Measurements from ENCODE around the gene ATXN1. TPM values are rescaled to one million over a fixed set of nuclear protein-coding genes. Genes with fewer than 3 reads are reported as not detected.

Gene ATXN1
- total RNA-seq, 1 experiment from 2014 or later, result 6.3 TPM

DNA sequence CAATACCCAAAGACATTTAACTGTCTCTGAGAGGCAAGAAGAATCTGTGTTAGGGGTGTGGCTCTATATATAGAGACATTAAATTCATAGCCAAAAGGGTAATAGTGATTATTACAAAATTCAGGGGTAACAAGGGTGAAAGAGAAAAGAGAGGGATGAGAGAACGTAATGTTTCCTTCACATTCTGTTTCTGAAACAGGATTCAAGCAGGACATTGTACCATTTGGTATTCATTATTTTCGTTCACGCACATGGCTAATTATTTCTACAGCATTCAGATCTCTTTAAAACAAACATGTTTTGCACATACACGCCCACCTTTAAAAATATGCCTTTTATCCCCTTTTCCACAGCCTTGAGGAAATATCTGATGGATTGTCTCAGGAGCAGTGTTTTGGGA is 400.1 kb downstream of the ATXN1 start:
- DNase-seq, result no peak
- no peaks in the 10 kb centered on the region for H3K27me3 ChIP-seq
- no peak overlapping the region for H3K4me3 ChIP-seq
- H3K4me1 ChIP-seq, result no peaks in the 10 kb centered on the region
- H3K27ac ChIP-seq, result no peak overlapping the region
- no peaks in the 10 kb centered on the region for H3K9me3 ChIP-seq (replicated peaks)
- H3K36me3 ChIP-seq, result no peaks in the 10 kb centered on the region

DNA sequence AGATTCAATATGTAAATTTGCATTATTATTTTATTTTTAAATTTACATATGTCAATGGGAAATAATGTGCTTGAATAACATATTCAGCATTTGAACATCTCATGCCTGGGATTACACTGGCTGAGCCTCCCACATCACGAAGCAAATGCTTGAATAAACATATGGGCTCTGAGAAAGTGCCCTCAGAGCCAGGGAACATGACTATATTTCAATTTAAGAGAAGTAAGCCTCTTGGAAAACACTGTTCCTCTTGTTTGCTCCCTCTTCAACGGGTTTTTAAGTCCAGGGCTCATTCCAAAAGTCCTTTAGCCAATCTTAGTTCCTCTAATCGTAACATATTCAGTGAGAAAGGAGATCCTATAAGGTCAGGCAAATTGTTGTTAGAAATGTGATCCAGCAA is 400.9 kb downstream of the ATXN1 start:
- Histone ChIP-seq H3K9me3 (replicated peaks) (no peaks in the 10 kb centered on the region), H3K4me1 (0 out of 2 replicates have a peak, but pooled peaks cover 3% of the 10 kb centered on the region), H3K27ac (no peak overlapping the region), H3K4me3 (no peak overlapping the region), H3K36me3 (no peaks in the 10 kb centered on the region), H3K27me3 (no peaks in the 10 kb centered on the region)
- no peak for DNase-seq

DNA sequence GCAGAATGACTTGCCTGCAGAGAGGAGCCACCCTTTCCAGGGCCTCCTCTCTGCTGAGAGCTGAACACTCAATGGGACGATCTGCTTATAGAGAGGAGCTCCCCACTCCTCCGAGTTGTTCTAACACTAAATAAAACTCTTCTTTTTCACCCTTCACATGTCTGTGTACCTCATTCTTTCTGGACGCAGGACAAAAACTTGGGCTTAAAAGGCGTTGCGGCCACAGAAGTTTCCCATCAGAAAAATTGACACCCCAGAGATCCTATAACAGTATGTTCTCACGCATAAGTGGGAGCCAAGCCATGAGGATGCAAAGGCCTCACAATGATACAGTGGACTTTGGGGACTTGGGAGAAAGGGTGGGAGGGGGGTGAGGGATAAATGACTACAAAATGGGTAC is 401.7 kb downstream of the ATXN1 start:
- H3K36me3 ChIP-seq, result no peaks in the 10 kb centered on the region
- H3K27me3 ChIP-seq, result no peaks in the 10 kb centered on the region
- H3K27ac ChIP-seq, result no peak overlapping the region
- H3K4me3 ChIP-seq, result no peak overlapping the region
- peaks cover 4% of the 10 kb centered on the region for H3K4me1 ChIP-seq
- DNase-seq, result no peak
- H3K9me3 ChIP-seq (replicated peaks), result no peaks in the 10 kb centered on the region

DNA sequence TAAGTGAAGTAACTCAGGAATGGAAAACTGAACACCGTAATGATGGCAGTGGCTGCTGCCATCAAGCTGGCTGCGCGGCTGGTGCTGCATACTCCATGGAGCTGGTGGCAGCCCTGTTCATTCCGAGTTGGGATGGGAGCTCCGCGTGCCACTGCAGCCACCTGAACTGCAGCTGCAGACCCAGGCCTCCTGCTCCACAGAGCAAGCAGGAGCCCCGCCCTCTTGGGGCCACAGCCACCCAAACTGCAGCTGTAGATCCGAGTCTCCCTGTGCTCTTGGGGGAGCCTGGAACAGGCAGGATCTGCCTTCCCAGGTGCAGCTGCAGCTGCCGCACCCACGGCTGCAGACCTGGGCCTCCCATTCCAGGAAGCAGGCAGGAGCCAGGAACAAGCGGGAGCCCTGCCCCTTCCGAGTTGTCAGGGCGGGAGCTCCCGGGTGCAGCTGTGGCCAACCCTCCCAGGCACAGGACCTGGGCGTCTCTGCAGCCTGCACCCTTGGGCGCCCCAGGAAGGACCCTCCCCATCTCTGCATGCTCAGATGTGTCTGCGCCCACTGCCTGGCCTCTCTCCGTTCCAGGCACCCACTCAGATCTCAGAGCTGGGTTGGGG is 402.6 kb downstream of the ATXN1 start:
- no peak for DNase-seq
- Histone ChIP-seq H3K4me3 (no peak overlapping the region), H3K36me3 (no peaks in the 10 kb centered on the region), H3K9me3 (replicated peaks) (no peaks in the 10 kb centered on the region), H3K27me3 (no peaks in the 10 kb centered on the region), H3K27ac (no peak overlapping the region), H3K4me1 (peaks cover 8% of the 10 kb centered on the region)

DNA sequence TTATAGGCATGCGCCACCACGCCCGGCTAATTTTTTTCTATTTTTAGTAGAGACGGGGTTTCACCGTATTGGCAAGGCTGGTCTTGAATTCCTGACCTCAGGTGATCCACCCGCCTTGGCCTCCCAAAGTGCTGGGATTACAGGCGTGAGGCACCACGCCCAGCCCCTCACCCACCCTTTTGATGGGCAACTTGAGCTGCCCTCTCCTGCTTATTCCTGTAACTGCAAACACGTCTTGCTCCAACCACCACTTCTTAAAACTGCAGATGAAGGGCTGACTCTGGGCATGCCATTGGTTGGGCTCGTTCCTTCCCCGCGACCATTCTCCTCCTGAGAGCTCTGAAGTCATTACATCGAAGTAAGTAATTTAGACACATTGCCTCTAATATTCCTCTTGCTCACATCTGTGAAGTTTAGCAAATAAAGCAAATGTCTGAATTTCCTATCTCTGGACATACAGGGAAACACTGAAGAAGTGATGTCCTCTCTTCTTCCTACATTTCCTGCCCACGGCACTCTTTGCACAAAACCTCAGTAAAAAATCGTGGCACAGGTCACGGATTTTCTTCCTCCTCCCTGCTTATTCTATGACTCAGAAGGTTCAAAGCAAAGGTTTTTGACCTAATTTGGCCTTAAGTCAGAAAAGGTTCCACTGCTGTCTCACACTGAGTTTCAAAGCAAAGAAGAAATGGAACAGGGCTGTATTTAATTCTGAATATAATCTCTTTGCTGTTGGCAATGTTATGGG is 405.4 kb downstream of the ATXN1 start:
- H3K27me3 ChIP-seq, result no peaks in the 10 kb centered on the region
- DNase-seq, result peak; percentile 9 to 19
- peak overlapping the region; percentile 13; the same call in 1 of the 2 replicates for H3K27ac ChIP-seq
- no peaks in the 10 kb centered on the region for H3K36me3 ChIP-seq
- H3K9me3 ChIP-seq (replicated peaks), result no peaks in the 10 kb centered on the region
- H3K4me1 ChIP-seq, result peaks cover 8% of the 10 kb centered on the region
- peak overlapping the region; percentile 39 for H3K4me3 ChIP-seq

DNA sequence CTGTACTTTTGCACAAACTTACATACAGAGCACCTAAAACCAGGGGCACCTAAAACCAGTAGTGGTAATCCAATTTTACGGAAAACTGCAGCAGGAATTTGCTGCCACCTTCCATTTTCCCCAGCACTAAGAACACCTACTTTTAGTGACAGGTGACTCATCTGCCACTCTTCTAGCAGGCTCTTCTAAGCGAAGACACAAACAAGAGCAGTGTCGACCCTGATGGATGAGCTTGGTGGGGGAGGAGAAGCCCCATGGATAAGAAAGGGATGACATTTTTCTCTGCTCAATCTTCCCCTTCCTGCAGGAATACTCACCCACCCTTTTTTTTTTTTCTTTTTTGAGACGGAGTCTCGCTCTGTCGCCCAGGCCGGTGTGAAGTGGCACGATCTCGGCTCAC is 406.0 kb downstream of the ATXN1 start:
- H3K4me3 ChIP-seq, result peak overlapping the region; percentile 39
- peaks cover 8% of the 10 kb centered on the region for H3K4me1 ChIP-seq

DNA sequence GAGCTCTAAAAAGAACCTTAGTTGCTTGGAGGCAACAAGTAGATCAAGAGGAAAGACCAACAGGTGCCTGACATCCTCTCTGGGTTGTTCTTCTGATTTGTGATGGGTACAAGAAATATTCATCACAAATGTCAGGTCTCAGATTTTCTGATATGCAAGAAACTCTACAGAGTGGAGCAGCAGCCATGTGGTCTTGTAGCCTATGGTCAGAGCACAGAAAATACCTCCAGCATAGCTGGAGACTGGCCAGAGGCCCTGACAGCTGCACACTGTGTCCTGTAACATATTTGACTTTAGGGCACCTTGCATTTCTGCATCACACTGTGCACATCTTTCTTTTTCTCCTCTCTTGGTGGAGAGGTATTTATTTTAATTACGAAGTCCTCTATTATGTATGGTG is 406.6 kb downstream of the ATXN1 start:
- Histone ChIP-seq H3K9me3 (replicated peaks) (no peaks in the 10 kb centered on the region), H3K4me1 (peaks cover 8% of the 10 kb centered on the region), H3K27ac (no peak overlapping the region), H3K27me3 (no peaks in the 10 kb centered on the region), H3K4me3 (no peak overlapping the region), H3K36me3 (no peaks in the 10 kb centered on the region)
- DNase-seq, result peak; percentile 53 to 76

More for the DNA sequence above, 406.0 kb downstream of the ATXN1 start:
- Histone ChIP-seq H3K27ac (peak overlapping the region; percentile 13; the same call in 1 of the 2 replicates), H3K36me3 (no peaks in the 10 kb centered on the region), H3K27me3 (no peaks in the 10 kb centered on the region), H3K9me3 (replicated peaks) (no peaks in the 10 kb centered on the region)
- DNase-seq, result no peak

DNA sequence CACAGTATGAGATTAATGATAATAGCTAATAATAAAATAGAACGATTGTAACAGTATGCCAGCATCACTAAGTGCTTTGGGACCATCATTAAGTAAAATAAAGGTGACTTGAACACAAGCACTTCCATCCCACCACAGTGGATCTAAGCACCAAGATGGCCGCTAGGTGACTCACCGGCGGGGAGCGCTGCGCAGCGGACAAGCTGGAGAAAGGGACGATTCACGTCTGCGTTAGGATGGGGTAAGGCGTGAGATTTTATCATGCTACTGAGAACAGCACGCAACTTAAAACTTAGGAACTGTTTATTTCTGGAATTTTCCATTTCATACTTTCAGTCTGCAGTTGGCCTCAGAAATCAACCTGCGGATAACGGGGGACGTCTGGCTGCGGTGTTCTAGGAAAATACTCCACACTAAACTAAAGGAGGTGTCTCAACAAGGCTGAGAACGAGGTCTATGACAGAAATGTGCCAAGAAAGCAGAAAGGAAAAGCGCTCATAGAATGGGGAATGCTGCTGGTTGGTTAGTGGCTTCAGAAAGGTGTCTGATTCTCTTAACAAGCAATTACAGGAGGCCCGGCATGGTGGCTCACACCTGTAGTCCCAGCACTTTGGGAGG is 408.3 kb downstream of the ATXN1 start:
- no peaks in the 10 kb centered on the region for H3K36me3 ChIP-seq
- peaks cover 8% of the 10 kb centered on the region for H3K4me1 ChIP-seq
- H3K4me3 ChIP-seq, result no peak overlapping the region
- no peak for DNase-seq
- H3K9me3 ChIP-seq (replicated peaks), result no peaks in the 10 kb centered on the region
- H3K27ac ChIP-seq, result no peak overlapping the region
- no peaks in the 10 kb centered on the region for H3K27me3 ChIP-seq

DNA sequence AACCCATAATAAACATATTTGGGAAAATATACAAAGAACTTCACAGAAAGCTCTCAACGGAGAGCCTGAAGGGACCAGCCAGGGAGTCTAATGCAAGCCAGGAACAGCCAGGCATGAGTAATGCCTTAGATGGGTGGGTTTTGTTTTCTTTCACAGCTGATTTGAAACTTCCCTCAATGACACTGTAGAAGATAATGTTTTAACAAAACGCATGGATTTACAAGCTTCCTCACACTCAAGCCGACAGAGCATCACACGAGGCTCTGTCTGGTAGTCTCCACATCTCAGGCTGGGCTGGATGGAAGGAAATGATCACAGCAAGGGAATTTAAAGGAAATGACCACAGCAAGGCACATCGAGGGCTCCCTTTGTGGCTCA is 409.0 kb downstream of the ATXN1 start:
- H3K27me3 ChIP-seq, result no peaks in the 10 kb centered on the region
- no peak for DNase-seq
- H3K4me3 ChIP-seq, result no peak overlapping the region
- peaks cover 8% of the 10 kb centered on the region for H3K4me1 ChIP-seq
- no peaks in the 10 kb centered on the region for H3K9me3 ChIP-seq (replicated peaks)
- no peak overlapping the region for H3K27ac ChIP-seq
- H3K36me3 ChIP-seq, result no peaks in the 10 kb centered on the region

DNA sequence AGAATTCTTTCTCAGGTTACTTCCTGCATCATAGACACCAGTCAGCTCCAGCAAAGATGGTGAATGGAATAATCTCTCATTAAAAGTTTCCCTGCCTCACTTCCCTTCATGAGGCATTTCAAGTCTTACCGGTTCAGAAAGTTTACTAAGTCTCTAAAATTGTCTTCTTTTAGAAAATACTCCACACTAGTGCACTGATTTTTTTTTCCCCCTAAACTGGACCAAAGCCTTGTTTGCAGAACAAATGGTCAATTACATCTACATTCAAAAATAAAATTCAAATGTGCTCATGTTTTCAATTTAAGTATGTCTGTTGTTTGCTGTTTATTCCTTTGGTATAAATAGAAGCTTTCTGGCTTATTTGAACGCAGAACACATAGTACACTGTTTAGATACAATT is 411.7 kb downstream of the ATXN1 start:
- no peaks in the 10 kb centered on the region for H3K27me3 ChIP-seq
- peaks cover 18% of the 10 kb centered on the region for H3K4me1 ChIP-seq
- H3K4me3 ChIP-seq, result no peak overlapping the region
- no peaks in the 10 kb centered on the region for H3K36me3 ChIP-seq
- H3K27ac ChIP-seq, result no peak overlapping the region
- no peaks in the 10 kb centered on the region for H3K9me3 ChIP-seq (replicated peaks)
- DNase-seq, result no peak

DNA sequence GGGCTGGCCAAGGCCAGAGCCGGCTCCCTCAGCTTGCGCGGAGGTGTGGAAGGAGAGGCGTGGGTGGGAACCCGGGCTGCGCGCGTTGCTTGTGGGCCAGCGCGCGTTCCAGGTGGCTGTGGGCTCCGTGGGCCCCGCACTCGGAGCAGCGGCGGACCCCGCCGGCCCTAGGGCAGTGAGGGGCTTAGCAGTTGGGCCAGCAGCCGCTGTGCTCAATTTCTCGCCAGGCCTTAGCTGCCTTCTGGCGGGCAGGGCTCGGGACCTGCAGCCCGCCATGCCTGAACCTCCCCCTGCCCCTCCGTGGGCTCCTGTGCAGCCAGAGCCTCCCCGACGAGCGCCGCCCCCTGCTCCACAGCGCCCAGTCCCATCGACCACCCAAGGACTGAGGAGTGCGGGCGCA is 414.4 kb downstream of the ATXN1 start:
- Histone ChIP-seq H3K27me3 (no peaks in the 10 kb centered on the region), H3K4me1 (peaks cover 15% of the 10 kb centered on the region), H3K27ac (no peak overlapping the region), H3K4me3 (no peak overlapping the region), H3K36me3 (no peaks in the 10 kb centered on the region), H3K9me3 (replicated peaks) (no peaks in the 10 kb centered on the region)
- no peak for DNase-seq

DNA sequence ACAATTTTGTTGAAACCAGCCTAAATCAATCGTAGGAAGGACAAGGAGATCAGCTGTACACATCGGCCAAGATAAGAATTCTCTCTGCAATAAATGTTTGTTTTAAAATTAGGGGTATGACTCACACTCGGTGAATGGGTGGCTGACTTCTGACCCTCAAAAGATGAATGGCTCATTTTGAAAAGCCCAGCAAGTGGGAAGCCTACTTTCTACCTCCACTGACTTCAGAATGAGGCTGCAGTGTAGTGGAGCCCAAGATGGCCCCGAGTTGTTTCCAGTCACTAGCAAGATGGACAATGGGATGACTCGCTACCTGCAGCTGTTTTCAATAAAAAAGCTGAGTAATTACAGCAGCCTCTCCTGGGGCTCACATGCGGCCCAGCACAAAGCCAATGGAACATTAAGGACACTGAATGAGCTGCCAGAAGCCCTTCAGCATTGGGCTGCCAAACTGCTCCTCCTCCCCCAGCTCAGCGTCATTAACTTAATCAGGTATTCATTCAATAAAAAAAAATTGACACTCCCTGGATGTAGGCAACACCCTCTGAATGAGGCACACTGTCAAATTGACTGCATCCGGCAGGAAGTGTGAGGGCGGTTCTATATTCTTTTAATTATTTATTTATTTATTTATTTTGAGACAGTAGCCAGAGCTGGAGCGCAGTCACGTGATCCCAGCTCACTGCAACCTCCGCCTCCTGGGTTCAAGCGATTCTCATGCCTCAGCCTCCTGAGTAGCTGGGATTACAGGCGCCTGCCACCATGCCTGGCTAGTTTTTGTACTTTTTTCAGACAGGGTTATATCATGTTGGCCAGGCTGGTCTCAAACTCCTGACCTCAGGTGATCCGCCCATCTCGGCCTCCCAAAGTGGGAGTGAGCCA is 415.6 kb downstream of the ATXN1 start:
- Histone ChIP-seq H3K27me3 (no peaks in the 10 kb centered on the region), H3K27ac (peak overlapping the region; percentile 75), H3K4me3 (no peak overlapping the region), H3K9me3 (replicated peaks) (no peaks in the 10 kb centered on the region), H3K36me3 (no peaks in the 10 kb centered on the region), H3K4me1 (peaks cover 15% of the 10 kb centered on the region)
- DNase-seq, result peak; percentile 69 to 73

DNA sequence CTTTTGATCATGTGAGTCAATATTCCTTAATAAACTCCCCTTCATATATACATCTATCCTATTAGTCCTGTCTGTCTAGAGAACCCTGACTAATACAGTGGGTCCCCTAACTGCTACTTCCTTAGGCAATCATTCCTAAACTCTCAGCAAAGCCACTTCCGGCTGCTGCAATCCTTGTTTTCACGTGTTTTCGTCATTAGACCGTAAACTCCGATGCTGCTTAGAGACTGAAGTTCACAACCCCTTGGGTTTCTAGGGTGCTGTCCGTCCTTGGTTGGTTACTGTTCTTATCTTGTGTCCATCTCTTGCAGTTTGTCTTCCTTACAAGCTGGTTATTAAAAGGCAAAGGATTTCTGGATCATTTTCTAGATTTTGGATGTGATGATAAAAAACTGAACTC is 416.5 kb downstream of the ATXN1 start:
- DNase-seq, result no peak
- Histone ChIP-seq H3K4me1 (peaks cover 15% of the 10 kb centered on the region), H3K27ac (peak overlapping the region; percentile 75), H3K9me3 (replicated peaks) (no peaks in the 10 kb centered on the region), H3K36me3 (no peaks in the 10 kb centered on the region), H3K4me3 (no peak overlapping the region), H3K27me3 (no peaks in the 10 kb centered on the region)

DNA sequence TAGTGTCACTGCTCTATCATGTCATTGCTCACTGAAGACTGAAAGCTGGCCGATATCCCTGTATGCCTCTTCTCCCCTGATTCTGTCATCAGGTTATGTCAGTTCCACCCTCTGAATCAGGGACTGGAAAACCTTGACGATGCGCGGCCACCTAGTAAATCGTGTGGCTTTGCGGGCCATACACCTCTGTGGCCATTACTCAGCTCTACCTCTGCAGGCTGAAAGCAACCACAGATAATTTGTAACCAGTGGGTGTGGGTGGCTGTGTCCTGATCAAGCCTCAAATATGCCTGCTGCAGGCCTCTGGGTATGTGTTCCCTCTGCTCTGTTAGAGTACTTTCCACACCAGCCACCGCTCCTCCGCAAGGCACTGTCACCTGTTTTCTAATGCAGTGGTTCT is 417.7 kb downstream of the ATXN1 start:
- Histone ChIP-seq H3K4me1 (peaks cover 20% of the 10 kb centered on the region), H3K4me3 (no peak overlapping the region), H3K27ac (no peak overlapping the region), H3K9me3 (replicated peaks) (no peaks in the 10 kb centered on the region), H3K27me3 (no peaks in the 10 kb centered on the region), H3K36me3 (no peaks in the 10 kb centered on the region)
- no peak for DNase-seq

DNA sequence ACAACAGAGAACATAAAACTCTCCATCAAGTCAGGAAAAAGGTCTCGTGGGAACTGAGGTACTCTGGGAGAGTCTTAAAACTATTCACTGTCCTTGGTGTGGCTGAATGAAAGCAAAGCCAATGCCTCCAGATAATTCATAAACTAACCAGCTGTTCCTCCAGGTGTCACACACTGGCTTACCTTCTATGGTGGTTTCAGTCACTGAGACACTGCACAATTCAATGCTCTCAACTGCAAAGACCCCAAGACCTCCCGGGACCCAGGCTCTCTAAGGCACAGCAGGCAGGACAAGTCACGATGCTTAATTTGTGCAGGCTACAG is 422.0 kb downstream of the ATXN1 start:
- Histone ChIP-seq H3K4me1 (peaks cover 5% of the 10 kb centered on the region), H3K9me3 (replicated peaks) (no peaks in the 10 kb centered on the region), H3K36me3 (no peaks in the 10 kb centered on the region), H3K27ac (peak overlapping the region; percentile 5; the same call in 1 of the 2 replicates), H3K4me3 (no peak overlapping the region), H3K27me3 (no peaks in the 10 kb centered on the region)
- DNase-seq, result no peak

Measured in SJCRH30 (cell line).